DMS53 treated with DMSO at 0.1 percent for 48 hours (cell line): ENCODE measurements around the gene EXD3.
"Not testable (repeated sequence)": the region's sequence is repeated elsewhere in the genome, so short reads cannot be mapped to it uniquely, and the experiment has no call there.

Source experiments
- DNase-seq: peaks from one replicate; lab custom pipeline; 2025; ENCODE audit not compliant: unreplicated experiment; lab: John Stamatoyannopoulos, UW

Gene EXD3

DNA sequence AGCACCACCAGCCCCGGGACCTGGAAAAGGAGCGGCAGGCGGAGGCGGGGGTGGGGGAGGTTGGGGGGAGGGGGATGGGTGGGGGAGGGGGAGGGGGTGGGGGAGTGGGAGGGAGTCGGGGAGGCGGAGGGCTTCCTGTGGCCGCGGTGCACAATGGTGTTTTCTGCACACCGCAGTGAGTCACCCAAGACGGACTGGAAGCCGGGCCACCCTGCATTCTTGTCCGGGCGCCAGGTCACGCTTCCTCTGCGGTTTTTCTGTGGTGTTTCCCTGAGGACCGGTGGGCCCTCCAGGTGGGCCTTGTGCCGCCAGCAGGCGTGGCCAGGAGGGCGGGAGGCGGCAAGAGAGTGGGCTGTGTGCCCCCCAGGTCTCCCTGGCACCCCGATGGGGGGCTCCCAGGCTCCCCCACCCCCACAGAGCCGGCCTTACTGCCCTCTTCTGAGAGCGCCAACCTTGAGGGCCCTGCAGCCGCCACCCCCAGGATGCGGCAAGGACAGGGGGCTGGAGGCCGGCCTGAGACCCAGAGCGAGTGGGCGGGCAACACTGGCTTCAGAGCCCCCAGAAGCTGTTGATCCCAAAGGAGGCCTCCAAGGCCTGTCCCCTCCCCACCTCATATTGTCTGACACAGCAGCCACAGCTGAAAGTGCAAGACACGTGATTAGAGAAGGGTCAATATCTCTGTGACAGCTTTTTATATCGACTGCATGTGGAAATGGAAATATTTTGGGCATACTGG, 11.1 kb downstream of the EXD3 start:
- no peak for DNase-seq

DNA sequence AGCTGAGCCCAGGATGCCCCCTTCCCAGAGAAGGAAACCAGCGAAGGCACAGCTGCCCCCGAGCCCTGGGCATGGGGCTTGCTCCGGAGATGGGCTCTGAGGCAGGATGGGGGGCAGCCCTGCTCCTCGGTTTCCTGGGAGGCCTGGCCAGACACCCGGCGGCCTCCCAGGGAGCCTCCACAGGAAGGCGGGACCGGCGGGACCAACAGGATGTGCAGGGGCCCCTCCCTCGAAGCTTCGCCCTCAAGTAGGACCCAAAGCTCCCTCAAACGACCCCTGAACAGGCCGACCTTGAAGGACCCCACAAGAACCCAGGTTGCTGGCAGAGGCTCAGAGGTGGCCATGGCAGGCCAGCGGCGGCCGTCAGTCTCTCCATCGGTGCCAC, 11.7 kb downstream of the EXD3 start:
- no peak for DNase-seq

DNA sequence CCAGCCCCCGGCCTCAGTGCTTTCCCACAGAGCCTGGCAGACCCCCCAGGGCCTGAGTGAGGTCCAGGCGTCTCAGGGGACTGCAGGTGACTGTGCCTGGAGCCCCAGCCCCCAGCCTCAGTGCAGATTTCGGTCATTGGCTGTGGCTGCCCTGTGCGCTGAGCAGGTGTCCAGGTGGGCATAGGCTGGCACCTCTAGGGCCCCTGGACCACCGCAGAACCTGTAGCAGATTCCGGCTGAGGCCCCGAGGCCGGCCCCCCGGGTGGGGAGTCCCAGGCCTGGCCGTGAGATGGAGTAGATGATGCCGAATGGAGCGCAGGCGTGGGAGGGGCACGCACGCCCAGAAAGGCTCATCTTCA, 12.1 kb downstream of the EXD3 start:
- no peak for DNase-seq

DNA sequence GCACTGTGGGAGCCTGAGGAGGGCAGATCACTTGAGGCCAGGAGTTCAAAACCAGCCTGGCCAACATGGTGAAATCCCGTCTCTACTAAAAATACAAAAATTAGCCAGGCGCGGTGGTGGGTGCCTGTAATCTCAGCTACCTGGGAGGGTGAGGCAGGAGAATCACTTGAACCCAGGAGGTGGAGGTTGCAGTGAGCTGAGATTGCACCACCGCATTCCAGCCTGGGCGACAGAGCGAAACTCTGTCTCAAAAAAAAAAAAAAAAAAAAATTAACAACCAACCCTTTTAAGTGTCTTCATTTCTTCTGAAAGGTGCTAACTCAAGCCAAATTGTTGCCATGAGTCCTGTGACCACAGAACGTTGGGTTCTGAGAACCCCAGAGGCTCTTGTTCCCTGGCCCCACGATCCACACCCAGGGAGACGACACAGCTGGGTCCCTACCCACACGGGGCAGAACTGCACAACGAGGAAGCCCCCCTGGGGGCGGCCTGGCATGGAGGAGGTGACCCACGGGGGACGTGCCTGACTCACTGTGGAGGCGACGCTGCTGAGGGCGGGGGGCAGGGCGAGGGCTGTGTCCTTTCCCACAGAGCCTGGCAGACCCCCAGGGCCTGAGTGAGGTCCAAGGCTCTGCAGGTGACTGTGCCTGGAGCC, 12.6 kb downstream of the EXD3 start:
- not testable (repeated sequence) for DNase-seq

DNA sequence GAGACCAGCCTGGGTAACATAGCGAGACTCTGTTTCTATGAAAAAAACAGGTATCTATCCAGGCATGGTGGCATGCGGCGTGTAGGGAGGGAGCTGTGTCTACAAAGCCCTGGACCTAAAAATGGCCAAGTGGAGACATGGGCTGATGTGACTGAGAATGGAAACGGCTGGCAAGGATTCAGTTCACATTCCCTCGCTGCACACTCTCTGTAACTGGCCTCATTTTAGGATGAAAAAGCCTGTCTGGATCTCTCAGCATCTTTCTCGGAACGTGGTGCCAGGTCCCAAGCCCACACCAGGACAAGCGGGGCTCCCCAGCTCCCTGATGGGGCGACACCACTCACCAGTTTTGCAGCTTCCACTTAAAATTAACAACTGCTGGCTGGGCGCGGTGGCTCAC, 13.4 kb downstream of the EXD3 start:
- no peak for DNase-seq

DNA sequence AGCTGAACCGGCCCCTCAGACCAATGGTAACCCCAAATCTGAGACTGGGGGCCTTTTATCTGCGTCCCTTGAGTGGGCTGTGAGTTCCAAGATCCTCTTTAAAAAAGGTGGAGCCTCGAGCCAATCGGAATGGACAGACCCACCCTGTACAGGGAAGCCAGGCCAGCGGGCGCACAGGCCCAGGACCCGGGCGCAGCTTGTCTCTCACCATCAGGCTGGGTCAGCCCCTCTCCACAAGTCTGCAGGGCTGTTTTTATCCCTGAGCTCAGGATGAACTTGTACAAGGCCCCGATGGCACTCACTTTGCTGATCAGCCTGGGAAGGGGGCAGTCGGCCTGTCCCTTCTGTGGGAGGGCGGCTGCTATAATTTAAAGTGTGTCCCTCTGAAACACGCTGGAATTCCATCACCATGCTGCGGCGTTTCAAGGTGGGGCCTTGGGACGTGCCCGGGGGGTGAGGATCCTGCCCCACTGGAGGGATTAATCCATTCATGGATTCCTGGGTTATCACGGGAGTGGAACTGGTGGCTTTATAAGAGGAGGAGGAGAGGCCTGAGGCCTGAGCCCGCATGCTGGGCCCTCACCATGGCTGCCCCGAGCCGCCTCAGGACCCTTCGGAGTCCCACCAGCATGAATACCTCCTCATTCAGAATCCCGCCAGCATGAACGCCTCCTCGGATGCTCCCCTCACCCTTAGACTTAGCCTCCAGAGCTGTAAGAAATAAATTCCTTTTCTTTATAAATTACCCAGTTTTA, 14.1 kb downstream of the EXD3 start:
- DNase-seq: no peak

DNA sequence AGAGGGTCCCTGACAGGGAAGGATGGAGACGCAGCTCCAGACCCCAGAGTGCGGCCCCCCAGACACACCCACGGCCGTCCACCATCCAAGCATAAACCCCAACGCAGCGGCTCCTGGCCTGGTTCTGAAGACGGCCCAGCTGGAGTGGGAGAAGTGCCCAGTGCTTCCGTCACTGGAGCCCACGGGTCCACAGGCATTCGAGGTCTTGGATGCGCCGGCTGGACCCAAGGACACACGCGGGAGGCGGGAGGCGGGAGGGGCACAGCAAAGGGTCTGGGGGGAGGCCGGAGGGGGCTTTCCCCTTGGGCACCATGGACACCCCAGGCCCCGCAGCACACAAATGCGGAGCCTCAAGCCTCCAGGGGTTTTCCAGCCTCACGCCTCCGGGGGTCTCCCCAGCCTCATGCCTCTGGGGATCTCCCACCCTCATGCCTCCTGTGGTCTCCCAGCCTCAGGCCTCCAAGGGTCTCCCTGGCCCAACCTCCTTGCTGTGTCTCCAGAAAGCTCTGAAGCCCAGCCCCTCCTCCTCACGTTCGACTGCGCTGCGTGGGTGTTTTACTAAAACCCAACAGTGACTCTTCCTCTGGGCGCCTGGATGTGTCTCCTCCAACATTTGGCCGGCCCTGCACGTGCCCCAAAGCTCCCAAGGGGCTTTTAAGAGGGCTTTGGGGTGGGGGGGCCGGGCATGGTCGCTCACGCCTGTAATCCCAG, 15.2 kb downstream of the EXD3 start:
- DNase-seq: no peak

DNA sequence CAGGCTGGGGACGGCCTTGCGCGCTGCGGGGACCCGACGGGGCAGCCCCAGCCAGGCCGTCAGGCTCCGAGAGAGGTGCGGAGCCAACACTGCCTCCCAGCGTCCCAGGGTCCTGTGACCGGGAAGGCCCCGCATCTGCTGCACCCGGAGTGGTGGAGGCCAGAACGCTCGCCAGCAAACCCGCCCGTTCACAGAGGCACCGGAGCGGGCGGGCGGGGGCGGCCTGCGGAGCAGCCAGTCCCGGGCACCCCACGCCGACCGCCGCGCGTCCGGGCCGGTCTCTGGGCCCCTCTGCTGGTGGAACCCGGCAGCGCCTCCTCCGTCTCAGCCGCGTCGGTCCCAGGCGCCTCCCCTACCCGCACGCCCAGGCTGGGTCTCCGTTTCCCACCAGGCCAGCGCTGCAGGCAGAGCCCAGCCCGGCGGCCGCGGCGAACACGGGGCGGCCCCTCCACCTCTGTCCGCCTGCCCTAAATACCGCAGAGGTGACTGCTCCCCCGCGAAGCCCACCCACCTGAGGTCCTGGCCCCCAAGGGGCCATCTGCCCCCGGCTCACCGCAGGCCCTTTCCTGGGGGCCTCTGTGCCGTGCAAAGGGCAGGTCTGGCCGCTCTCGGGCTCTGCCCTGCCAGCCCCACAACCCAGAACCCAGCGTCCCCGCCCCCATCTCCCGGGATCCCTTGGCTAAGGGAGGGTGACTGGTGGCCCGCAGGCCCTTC, 15.9 kb downstream of the EXD3 start:
- peak; percentile 19 for DNase-seq

DNA sequence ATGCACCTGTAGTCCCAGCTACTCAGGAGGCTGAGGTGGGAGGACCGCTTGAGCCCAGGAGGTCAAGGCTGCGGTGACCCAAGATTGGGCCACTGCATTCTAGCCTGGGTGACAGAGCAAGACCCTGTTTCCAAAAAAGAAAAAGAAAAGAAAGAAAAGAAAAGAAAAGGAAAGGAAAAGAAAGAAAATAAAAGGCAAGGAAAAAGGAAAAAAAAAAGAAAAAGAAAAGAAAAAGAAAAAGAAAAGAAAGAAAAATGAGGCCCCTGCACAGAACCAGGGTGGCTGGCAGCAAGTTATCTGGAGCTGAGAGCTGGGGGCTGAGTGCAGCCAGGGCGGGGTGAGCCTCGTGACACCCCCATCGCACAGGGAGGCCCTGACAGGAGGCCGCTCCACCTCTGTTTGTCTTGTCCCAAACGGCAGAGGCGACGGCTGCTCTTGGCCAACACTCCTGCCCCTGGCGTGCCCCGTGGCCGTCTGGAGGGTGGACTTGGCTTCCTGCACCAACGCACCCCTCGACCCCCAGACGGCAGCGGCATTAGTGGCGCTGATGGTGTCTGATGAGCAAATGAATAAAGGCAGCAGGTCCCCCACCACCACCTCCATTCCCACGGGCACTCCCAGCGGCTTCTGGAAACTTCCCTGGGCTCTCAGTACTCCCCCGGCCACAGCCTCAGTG, 16.7 kb downstream of the EXD3 start:
- no peak for DNase-seq

DNA sequence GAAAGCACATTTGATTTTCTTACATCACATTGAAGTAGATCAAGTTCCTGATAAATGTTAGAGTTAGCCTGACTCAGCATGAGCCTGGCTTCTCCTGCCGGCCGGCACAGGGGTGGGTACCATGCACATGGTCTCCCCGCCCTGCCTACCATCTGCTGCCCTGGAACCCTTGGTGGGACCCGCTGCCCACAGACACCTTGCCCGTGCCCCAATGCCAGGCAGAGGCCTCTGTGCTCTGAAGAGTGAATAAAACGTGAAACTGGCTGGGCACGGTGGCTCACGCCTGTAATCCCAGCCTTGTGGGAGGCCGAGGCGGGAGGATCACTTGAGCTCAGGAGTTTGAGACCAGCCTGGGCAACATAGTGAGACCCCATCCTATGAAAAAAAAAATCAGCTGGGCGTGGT, 17.3 kb downstream of the EXD3 start:
- no peak for DNase-seq

DNA sequence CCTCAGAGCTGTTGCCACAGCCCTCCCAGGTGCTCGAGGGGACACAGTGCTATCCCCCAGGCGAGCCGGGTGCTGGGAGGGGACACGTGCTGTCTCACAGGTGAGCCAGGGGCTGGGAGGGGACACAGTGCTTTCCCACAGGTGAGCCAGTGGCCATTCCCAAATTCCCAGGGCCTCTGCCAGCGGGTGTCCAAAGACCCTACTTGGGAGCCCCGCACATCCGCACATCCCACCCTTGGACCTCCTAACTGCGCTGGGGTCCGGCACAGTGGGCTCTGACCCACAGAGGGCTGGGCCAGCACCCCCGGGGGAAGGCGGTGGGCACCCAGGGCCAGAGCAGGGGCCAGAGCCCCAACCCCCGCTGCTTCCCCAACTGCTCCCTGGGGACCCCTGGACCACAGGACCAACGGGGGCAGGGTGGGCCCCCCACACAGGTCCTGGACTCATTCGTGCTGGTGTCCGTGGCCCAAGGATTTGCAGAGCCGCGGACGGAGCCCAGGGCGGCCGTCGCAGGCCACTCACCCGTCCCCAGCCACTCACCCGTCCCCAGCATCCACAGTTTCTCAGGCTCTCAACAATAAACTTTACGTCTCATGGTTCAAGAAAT, 17.9 kb downstream of the EXD3 start:
- DNase-seq: no peak

DNA sequence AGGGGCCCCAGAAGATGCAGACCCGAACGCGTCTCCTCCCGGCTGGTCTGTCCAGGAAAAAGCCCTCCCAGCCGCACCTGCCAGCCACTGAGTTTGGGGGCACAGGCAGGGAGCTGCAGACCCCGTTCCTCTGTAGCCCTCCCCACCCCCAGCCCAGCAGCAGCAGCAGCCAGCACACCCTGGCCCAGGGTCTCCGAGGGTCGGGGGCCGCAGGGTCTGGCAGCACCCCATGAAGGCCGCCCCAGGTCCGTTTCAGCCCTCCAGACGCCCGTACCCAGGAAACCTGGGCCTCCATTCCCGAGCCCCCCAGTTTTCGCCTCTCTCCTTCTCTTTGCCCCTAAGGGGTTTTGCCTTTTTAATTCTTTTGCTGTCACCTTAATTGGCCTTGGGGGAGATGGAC, 19.7 kb downstream of the EXD3 start:
- DNase-seq: no peak

DNA sequence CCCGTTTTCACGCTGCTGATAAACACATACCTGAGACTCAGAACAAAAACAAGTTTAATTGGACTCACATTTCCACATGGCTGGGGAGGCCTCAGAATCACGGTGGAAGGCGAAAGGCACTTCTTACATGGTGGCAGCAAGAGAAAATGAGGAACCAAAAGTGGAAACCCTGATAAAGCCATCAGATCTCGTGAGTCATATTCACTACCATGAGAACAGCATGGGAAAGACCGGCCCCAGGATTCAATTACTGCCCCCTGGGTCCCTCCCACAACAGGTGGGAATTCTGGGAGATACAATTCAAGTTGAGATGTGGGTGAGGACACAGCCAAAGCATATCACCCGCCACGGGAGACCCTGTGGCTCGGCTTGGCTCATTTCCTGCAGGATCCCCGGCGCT, 20.2 kb downstream of the EXD3 start:
- no peak for DNase-seq

DNA sequence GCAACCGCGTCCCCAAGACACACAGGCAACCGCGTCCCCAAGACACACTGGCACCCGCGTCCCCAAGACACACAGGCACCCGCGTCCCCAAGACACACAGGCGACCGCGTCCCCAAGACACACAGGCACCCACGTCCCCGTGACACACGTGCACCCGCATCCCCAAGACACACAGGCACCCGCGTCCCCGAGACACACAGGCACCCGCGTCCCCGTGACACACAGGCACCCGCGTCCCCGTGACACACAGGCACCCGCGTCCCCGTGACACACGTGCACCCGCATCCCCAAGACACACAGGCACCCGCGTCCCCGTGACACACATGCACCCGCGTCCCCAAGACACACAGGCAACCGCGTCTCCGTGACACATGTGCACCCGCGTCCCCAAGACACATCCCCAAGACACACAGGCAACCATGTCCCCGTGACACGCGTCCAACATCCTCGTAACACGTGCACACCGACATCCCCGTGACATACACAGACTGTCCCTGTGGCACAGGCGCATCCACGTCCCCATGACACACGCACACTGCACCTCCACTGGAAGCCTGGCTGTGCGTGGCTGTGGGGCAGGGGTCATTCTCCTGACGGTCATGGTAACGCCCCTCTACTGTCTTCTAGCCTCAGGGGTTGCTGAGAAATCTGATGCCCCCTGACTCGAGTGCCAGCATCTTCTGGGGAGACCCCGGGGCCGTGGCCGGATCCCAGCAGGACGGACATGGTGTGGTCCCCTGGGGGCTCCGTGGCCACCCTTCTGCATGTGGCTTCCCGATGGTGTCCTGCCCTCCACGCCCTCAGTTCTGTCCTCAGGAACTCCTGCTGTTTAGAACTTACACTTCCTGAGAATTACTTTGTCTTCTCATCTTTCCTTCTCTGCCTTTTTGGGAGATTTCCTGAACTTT, 24.1 kb downstream of the EXD3 start:
- no peak for DNase-seq

DNA sequence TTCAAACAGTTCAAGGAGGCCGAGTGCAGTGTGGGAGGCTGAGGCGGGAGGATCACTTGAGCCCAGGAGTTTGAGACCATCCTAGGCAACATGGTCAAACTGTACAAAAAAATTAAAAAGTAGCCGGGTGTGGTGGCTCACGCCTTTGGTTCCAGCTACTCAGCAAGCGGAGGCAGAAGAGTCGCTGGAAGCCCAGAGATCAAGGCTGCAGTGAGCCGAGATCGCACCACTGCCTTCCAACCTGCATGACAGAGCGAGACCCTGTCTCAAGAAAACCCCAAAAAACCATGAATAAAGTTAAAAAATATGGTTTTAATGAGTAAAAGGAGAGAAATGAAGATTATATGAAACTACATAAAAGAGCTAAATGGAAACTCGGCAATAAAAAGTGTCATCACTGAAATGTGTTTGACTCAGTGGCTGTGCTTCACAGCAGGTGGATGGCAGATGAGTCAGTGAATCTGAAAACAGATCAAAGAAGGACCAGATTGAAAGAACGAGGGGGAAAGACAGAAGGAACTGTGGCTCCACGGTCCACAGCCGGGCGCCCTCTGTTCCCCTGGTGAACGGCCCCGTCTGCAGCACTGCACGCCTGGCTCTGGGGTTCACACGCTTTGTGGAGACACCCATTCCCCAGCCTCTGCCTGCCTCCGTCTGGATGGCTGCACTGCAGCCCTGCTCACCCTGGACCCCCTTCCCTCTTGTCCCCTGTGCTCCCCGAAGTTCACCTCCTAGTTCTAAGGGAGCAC, 25.1 kb downstream of the EXD3 start:
- DNase-seq: no peak

DNA sequence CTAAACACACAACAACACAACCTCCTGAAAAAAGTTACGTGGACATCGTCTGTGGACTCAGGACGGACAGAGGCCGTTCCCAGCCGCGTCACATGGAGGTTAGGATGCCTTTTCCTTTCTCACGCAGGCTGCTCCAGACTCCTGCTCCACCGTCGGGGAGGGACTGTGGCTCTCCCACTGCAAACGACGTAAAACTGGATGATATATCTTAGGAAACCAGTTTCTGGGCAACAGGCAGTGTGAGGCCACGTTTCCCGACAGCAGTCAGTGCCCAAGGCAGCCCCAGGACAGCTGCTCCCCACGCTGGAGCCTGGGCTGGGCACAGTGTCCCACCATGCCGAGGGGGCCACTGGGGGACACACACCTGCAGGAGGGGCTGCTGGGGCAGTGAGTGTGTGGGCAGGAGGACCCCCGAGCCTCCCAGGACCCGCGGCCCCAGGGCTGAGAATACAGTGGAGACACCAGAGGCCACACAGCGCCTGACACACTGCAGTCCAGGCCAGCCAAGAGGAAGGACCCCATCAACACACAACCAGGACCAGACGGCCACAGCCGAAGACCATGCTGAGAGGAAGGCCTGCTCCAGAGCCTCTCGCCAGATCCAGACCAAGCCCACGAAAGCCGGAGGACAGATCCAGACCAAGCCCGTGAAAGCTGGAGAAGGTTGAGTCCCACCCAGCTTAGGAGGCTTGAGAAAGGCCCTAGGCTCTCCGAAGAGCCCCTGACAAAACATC, 26.2 kb downstream of the EXD3 start:
- no peak for DNase-seq

DNA sequence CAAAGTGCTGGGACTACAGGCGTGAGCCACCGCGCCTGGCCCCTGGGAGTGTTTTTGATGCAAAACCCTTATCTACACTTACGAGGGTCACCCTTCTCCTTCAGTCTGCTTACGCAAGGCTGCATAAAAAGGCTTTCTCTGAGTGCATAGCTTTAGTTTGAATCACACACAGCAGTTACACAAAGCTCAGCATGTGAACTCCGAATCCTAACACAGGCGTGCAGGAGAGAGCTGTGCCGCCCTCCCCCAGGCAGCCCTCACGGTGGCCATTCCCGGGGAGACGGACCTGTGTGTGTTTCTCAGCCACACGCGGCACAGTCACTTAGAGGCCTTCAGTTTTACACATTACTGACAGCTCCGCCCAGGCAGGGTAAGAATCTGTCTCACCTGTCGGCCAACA, 26.7 kb downstream of the EXD3 start:
- no peak for DNase-seq

DNA sequence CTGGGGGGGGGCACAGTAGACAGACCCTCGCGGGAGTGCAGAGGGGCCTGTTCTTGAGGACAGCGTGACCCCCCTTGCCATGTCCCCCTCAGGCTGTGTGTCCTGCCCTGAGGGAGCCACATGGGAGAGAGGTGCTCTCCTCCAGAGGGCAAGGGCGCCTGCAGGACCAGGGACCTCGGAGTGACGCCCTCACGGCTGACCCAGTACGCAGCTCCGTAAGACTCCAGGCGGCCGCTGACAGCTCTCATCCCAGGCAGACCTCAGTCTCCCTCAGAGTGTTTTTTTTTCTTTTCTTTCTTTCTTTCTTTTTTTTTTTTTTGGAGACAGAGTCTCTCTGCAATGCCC, 27.3 kb downstream of the EXD3 start:
- DNase-seq: no peak
